Measurements from ENCODE around the gene TTLL11. TPM values are rescaled to one million over a fixed set of nuclear protein-coding genes. Genes with fewer than 3 reads are reported as not detected.

Gene TTLL11
- total RNA-seq, 1 donor from 2014 or later: 6.9 TPM

GRCh38 chr9:121831869-121832268, 261.2 kb downstream of the TTLL11 start:
- DNase-seq (ENCODE audit: low read depth): no peak
- Histone ChIP-seq H3K79me2 (ENCODE audit: insufficient read depth, low read length) (no peaks in the 10 kb centered on the region), H3K4me3 (ENCODE audit: insufficient read depth, low read depth, low read length) (no peak overlapping the region), H2AFZ (ENCODE audit: low read depth, low read length) (no peak overlapping the region), H3K36me3 (ENCODE audit: insufficient read depth, low read length) (no peaks in the 10 kb centered on the region), H4K20me1 (ENCODE audit: insufficient read depth, low read length) (no peaks in the 10 kb centered on the region), H3K27ac (ENCODE audit: low read depth, low read length) (no peak overlapping the region), H3K27me3 (ENCODE audit: insufficient read depth, low read length) (no peaks in the 10 kb centered on the region), H3K9me3 (ENCODE audit: insufficient read depth, low read depth, low read length) (no peaks in the 10 kb centered on the region), H3K4me1 (ENCODE audit: insufficient read depth, low read length) (no peaks in the 10 kb centered on the region), H3K4me2 (ENCODE audit: low read length) (no peak overlapping the region), H3K9ac (ENCODE audit: low read length) (no peak overlapping the region)
- peaks cover 39% of the 10 kb centered on the region for H3K27me3 Mint-ChIP-seq (ENCODE audit: low read depth, unreplicated experiment)
- H3K27ac Mint-ChIP-seq (ENCODE audit: unreplicated experiment): peak overlapping the region; percentile 59
- TF ChIP-seq EZH2 (IDR thresholded peaks at IDR 0.05; ENCODE audit: insufficient read depth, low read length): no peak
- TF ChIP-seq, protein P1, sequence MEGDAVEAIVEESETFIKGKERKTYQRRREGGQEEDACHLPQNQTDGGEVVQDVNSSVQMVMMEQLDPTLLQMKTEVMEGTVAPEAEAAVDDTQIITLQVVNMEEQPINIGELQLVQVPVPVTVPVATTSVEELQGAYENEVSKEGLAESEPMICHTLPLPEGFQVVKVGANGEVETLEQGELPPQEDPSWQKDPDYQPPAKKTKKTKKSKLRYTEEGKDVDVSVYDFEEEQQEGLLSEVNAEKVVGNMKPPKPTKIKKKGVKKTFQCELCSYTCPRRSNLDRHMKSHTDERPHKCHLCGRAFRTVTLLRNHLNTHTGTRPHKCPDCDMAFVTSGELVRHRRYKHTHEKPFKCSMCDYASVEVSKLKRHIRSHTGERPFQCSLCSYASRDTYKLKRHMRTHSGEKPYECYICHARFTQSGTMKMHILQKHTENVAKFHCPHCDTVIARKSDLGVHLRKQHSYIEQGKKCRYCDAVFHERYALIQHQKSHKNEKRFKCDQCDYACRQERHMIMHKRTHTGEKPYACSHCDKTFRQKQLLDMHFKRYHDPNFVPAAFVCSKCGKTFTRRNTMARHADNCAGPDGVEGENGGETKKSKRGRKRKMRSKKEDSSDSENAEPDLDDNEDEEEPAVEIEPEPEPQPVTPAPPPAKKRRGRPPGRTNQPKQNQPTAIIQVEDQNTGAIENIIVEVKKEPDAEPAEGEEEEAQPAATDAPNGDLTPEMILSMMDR (IDR thresholded peaks at IDR 0.05; ENCODE audit: insufficient read depth, low read depth, low read length): no peak
- H3K4me3 Mint-ChIP-seq (ENCODE audit: unreplicated experiment): no peak overlapping the region
- H3K9me3 Mint-ChIP-seq (ENCODE audit: unreplicated experiment): peaks cover 5% of the 10 kb centered on the region
- no peak for FAIRE-seq
- no peaks in the 10 kb centered on the region for H3K36me3 Mint-ChIP-seq (ENCODE audit: low read depth, unreplicated experiment)
- no peaks in the 10 kb centered on the region for H3K4me1 Mint-ChIP-seq (ENCODE audit: low read depth, unreplicated experiment)

DNA sequence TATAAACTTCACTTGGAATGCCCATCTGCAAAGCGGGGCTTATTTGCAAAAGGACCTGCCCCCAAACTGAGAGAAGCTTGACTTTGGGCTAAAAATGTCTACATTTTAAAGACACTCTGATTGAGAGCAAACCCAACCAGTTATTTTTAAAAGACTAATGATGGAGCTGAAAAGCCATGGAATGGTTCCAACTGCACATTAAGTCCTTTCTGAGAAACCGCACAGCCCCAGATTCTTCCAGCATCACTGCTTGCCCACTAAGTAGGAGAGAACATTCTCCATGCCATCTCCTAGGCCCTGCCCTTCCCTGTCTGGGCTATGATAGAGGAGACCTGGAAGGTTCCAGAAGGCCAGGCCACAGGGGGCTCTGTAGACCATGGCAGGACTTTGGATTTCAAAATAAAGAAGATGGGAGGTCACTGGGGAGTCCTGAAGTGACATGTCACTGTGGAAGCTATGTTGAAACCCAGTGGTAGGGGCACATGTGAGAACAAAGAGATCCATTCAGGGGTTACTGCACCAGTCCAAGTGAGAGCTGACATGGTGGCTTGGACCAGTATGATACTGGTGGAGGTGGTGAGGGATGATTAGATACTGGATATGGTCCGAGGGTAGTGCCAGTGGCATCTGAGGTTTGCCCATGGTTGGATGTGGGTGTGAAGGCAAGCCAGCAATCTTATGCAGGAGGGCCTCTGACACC, 262.5 kb downstream of the TTLL11 start:
- Mint-ChIP-seq H3K36me3 (ENCODE audit: low read depth, unreplicated experiment) (no peaks in the 10 kb centered on the region), H3K9me3 (ENCODE audit: unreplicated experiment) (peaks cover 5% of the 10 kb centered on the region), H3K4me1 (ENCODE audit: low read depth, unreplicated experiment) (no peaks in the 10 kb centered on the region), H3K27me3 (ENCODE audit: low read depth, unreplicated experiment) (peaks cover 29% of the 10 kb centered on the region), H3K27ac (ENCODE audit: unreplicated experiment) (no peak overlapping the region), H3K4me3 (ENCODE audit: unreplicated experiment) (no peak overlapping the region)
- Histone ChIP-seq H3K36me3 (ENCODE audit: insufficient read depth, low read length) (no peaks in the 10 kb centered on the region), H4K20me1 (ENCODE audit: insufficient read depth, low read length) (no peaks in the 10 kb centered on the region), H3K27ac (ENCODE audit: low read depth, low read length) (no peak overlapping the region), H3K9ac (ENCODE audit: low read length) (no peak overlapping the region), H3K4me1 (ENCODE audit: insufficient read depth, low read length) (no peaks in the 10 kb centered on the region), H3K79me2 (ENCODE audit: insufficient read depth, low read length) (no peaks in the 10 kb centered on the region), H3K4me2 (ENCODE audit: low read length) (no peak overlapping the region), H3K9me3 (ENCODE audit: insufficient read depth, low read depth, low read length) (no peaks in the 10 kb centered on the region), H3K27me3 (ENCODE audit: insufficient read depth, low read length) (no peaks in the 10 kb centered on the region), H3K4me3 (ENCODE audit: insufficient read depth, low read depth, low read length) (no peak overlapping the region), H2AFZ (ENCODE audit: low read depth, low read length) (no peak overlapping the region)
- FAIRE-seq (no peak), DNase-seq (ENCODE audit: low read depth) (no peak)
- TF ChIP-seq EZH2 (IDR thresholded peaks at IDR 0.05; ENCODE audit: insufficient read depth, low read length): no peak
- TF ChIP-seq, protein P1 (IDR thresholded peaks at IDR 0.05; ENCODE audit: insufficient read depth, low read depth, low read length): no peak

- Histone ChIP-seq H3K4me2 (ENCODE audit: low read length) (no peak overlapping the region), H3K27ac (ENCODE audit: low read depth, low read length) (no peak overlapping the region), H3K9me3 (ENCODE audit: insufficient read depth, low read depth, low read length) (no peaks in the 10 kb centered on the region), H3K27me3 (ENCODE audit: insufficient read depth, low read length) (no peaks in the 10 kb centered on the region), H3K36me3 (ENCODE audit: insufficient read depth, low read length) (no peaks in the 10 kb centered on the region), H3K4me3 (ENCODE audit: insufficient read depth, low read depth, low read length) (no peak overlapping the region), H3K79me2 (ENCODE audit: insufficient read depth, low read length) (no peaks in the 10 kb centered on the region), H4K20me1 (ENCODE audit: insufficient read depth, low read length) (no peaks in the 10 kb centered on the region), H3K9ac (ENCODE audit: low read length) (no peak overlapping the region), H2AFZ (ENCODE audit: low read depth, low read length) (no peak overlapping the region), H3K4me1 (ENCODE audit: insufficient read depth, low read length) (no peaks in the 10 kb centered on the region)
- peaks cover 5% of the 10 kb centered on the region for H3K9me3 Mint-ChIP-seq (ENCODE audit: unreplicated experiment)
- no peaks in the 10 kb centered on the region for H3K4me1 Mint-ChIP-seq (ENCODE audit: low read depth, unreplicated experiment)
- H3K27me3 Mint-ChIP-seq (ENCODE audit: low read depth, unreplicated experiment): peaks cover 23% of the 10 kb centered on the region
- H3K36me3 Mint-ChIP-seq (ENCODE audit: low read depth, unreplicated experiment): no peaks in the 10 kb centered on the region
- H3K27ac Mint-ChIP-seq (ENCODE audit: unreplicated experiment): no peak overlapping the region
- FAIRE-seq (no peak), DNase-seq (ENCODE audit: low read depth) (no peak)
- TF ChIP-seq EZH2 (IDR thresholded peaks at IDR 0.05; ENCODE audit: insufficient read depth, low read length): no peak
- TF ChIP-seq, protein P1 (IDR thresholded peaks at IDR 0.05; ENCODE audit: insufficient read depth, low read depth, low read length): no peak
- no peak overlapping the region for H3K4me3 Mint-ChIP-seq (ENCODE audit: unreplicated experiment)
Observed at GRCh38 chr9:121827251-121827967, 265.7 kb downstream of the TTLL11 start.
